GM12891 (cell line): ENCODE data around the gene C3orf33.

Experiments
- DNase-seq: peaks from one replicate; pipeline ENCODE4 v3.0.0; 2011; ENCODE audit warnings: low spot score; ENCODE audit not compliant: insufficient read length
- FAIRE-seq: peaks from 2 replicates; lab custom pipeline; 2011; peaks lifted over from hg19 to GRCh38; lab: Jason Lieb, UNC
- PAX5 ChIP-seq: IDR thresholded peaks from 2 replicates; pipeline ENCODE4 v1.6.1; 2011; ENCODE audit warnings: low read length, moderate library complexity, mild to moderate bottlenecking; ENCODE audit not compliant: insufficient read depth, severe bottlenecking
- POLR2A ChIP-seq: IDR thresholded peaks from 2 replicates; pipeline ENCODE4 v1.6.1; 2011; ENCODE audit warnings: low read depth, low read length, control low read depth
- POLR2AphosphoS5 ChIP-seq: IDR thresholded peaks from 2 replicates; pipeline ENCODE4 v1.6.1; 2011; ENCODE audit warnings: low read depth, low read length, control low read depth
- POU2F2 ChIP-seq: IDR thresholded peaks from 2 replicates; pipeline ENCODE4 v1.6.1; 2011; ENCODE audit warnings: low read depth, mild to moderate bottlenecking, control low read depth, low read length, moderate library complexity
- SPI1 ChIP-seq: IDR thresholded peaks from 2 replicates; pipeline ENCODE4 v1.6.1; 2011; ENCODE audit warnings: low read depth, low read length, control low read depth
- TAF1 ChIP-seq: IDR thresholded peaks from 2 replicates; pipeline ENCODE4 v1.6.1; 2011; ENCODE audit warnings: low read depth, low read length, control low read depth

Gene C3orf33

DNA sequence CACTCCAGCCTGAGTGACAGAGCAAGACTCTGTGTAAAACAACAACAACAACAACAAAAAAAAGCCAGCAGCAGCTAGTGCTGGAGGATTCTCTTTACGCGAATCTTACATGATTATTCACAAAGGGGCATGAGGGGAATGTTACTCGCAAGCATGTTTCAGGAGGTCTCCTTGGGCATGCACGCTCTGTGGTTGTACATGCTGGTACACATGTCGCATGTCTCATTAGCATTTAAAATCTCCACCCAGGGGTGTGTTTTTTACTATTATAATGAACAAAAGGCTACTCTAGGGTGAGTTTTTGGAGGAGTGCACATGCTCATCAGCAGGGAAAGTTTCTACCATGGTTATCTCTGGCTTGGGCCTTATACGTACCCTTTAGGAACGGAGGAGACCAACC lies 48.5 kb downstream of the C3orf33 start:
- DNase-seq (no peak), FAIRE-seq (no peak)
- no peak for TF ChIP-seq PAX5

GRCh38 chr3:155753038-155753639 lies 52.9 kb downstream of the C3orf33 start:
- DNase-seq (no peak), FAIRE-seq (no peak)
- no peak for TF ChIP-seq POLR2AphosphoS5
- TF ChIP-seq PAX5 = no peak
- no peak for TF ChIP-seq POU2F2
- TF ChIP-seq POLR2A = no peak
- TF ChIP-seq TAF1 = no peak
- no peak for TF ChIP-seq SPI1

DNA sequence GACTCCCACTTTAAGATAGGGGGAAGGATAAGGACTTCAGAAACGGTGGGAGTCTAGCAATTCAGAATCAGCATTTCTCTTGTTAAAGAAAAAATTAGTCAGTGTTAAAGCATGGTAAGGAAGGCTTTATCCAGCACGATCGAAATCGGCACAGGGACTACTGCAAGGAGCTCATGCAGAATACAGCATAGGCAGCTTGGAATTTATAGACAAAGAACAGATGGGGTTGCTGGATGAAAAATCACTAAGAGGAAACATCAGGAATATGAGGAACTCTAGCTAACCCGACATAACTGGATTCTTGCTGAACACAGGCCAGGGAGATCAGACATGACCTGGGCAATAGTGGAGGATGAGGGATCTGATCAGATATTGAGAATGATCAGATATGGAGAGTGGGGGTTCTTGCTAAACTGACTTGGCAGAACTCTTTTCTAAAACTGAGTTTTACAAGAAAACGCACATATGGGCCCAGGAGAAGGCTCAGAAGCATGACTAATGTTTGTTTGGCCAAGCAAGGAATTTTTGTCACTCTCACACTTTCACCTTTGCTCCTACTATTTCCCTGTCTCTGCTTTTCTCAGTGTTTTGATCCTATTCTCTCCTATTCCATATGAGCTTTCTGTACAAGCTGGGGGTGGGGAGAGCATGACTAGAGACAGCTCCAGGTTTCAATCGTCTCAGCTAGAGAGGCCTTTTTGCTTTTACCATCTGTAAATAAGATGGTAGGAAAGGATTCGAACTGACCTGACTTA lies 57.3 kb downstream of the C3orf33 start:
- TF ChIP-seq TAF1 = no peak
- TF ChIP-seq POU2F2 = no peak
- no peak for TF ChIP-seq POLR2AphosphoS5
- no peak for TF ChIP-seq POLR2A
- no peak for TF ChIP-seq SPI1
- TF ChIP-seq PAX5 = no peak
- FAIRE-seq = no peak
- DNase-seq = no peak

- DNase-seq = no peak
- no peak for FAIRE-seq
Measured at GRCh38 chr3:155747946-155748290, 58.2 kb downstream of the C3orf33 start.

DNA sequence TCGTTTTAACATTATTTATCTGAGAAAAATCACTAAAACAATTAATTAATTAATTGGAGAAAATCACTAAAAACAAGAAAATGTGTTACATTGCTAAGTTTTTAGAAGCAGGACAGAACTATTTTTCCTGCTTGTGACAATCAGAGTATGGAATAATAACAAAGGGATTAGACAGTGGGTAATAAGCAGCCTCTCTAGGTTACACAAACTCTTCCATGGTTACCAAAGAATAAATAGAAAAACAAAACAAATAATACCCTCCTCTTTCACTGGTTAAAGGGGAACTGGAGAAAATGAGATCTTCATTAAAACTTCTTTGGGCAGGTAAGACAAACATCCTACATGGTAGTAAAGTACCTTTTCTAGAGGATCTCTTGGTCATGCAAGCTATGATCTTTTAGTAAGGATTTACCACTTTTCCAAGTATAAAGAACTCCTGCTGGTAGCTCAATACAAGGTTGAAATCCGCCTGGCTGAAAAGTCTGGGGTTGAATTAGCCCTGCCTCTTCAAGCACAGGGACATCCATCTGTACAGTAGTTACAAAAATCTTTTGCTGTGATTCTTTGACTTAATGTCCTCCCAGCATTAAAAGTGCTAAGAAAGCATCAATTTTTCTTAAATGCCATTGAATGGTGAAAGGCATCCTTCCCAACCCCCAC lies 58.7 kb downstream of the C3orf33 start:
- FAIRE-seq (no peak), DNase-seq (no peak)
- TF ChIP-seq PAX5 = no peak
- 0 out of 2 replicates have a peak, but pooled peaks have one; percentile 2 for TF ChIP-seq SPI1
- TF ChIP-seq POLR2AphosphoS5 = no peak

More at GRCh38 chr3:155747946-155748290, 58.2 kb downstream of the C3orf33 start:
- TF ChIP-seq POLR2AphosphoS5 (no peak), POLR2A (no peak)

- DNase-seq (no peak), FAIRE-seq (no peak)
- TF ChIP-seq PAX5 (no peak), POLR2AphosphoS5 (no peak), POU2F2 (no peak), SPI1 (no peak)
Measured at GRCh38 chr3:155746703-155747102, 59.4 kb downstream of the C3orf33 start.

- DNase-seq (no peak), FAIRE-seq (no peak)
- TF ChIP-seq POLR2AphosphoS5 = no peak
- no peak for TF ChIP-seq SPI1
- TF ChIP-seq POLR2A = no peak
- no peak for TF ChIP-seq PAX5
- no peak for TF ChIP-seq POU2F2
- no peak for TF ChIP-seq TAF1
Measured at GRCh38 chr3:155745795-155746550, 60.1 kb downstream of the C3orf33 start.

DNA sequence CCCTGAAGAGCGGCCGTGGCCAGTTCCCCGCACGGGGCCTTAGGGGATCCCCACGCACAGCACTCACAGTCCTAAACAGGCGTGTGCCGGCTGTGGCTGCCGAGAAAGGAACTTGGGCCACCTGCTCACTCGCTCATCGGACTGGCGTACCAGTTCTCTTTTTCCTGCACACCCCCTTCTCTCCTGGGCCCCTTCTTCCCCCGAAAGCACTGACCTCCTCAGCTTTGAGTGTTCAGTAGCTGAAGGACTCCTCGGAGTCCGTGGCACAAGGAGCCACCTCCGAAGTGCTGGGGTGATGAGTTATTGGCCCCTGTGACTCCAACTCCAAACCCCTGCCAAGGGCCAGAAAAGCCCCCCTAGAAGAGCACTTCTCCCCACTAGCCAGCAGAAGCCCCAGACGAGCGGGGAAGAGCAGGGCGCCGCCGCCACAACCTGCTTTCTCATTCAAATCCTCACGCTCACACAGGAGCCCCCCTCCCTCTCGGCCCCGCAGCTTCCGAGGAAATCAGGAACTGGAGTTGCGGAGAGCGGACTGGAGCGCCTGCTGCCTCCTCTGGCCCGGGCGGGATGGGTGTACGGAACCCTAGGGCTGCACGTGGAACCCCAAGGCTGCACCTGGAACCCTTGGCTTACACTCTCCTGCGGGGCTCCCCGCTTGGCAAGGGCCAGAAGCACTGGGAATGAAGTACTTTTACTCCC lies 61.3 kb downstream of the C3orf33 start, which contains the start of gene PLCH1:
PLCH1 (minus strand) TSS at position 446 of the 699 bp plus-strand sequence. CDS start 40,847 bp downstream, outside the sequence.
- FAIRE-seq = no peak
- peak; percentile 42 for DNase-seq
- TF ChIP-seq POLR2A = no peak
- TF ChIP-seq SPI1 = peak; percentile 52; the same call in 1 of the 2 replicates
- TF ChIP-seq PAX5 = no peak

- TF ChIP-seq POLR2A (no peak), POU2F2 (no peak), SPI1 (no peak)
- FAIRE-seq (no peak), DNase-seq (peak; percentile 53)
Measured at GRCh38 chr3:155744010-155744625, 62.0 kb downstream of the C3orf33 start.

DNA sequence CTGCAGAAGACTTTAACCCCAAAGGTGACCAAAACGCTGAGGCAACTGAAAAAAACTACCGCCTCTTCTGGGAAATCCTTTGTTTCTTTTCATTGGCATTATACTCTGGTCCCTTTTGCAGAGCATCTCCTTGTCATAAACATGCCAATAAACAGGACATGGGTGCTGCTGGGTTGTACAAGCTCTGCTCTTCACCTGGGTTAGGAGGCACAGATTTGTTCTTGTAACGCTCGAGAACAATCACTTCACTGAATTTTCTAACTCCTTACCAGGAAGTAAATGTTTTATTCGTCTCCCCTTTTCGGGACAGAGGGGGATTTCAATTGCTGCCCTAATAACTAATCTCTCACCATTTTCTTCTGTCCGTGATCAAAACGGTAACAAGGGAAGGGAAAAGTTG lies 62.5 kb downstream of the C3orf33 start:
- DNase-seq (no peak), FAIRE-seq (no peak)
- TF ChIP-seq PAX5 = no peak
- no peak for TF ChIP-seq TAF1
- TF ChIP-seq SPI1 = no peak
- TF ChIP-seq POU2F2 = no peak
